OCI-LY7 (cell line): ENCODE measurements around the gene NME9.

Experiments
- CTCF ChIP-seq: fragments of 200-600 bp; sonication (generic); conservative IDR thresholded peaks from 2 replicates; pipeline ENCODE4 v1.5.1; 2014; ENCODE audit warnings: mild to moderate bottlenecking, antibody characterized with exemption, low read length, moderate library complexity, mixed read lengths
- EZH2phosphoT487 ChIP-seq: fragments of 200-600 bp; sonication (generic); IDR thresholded peaks from 2 replicates; pipeline ENCODE4 v1.6.1; 2018; ENCODE audit warnings: low read depth, borderline replicate concordance, mild to moderate bottlenecking, mixed run types, antibody characterized with exemption, low read length, moderate library complexity, mixed read lengths

- no peak for TF ChIP-seq CTCF
- TF ChIP-seq EZH2phosphoT487: no peak
Measured at GRCh38 chr3:138307899-138308298, 21.8 kb downstream of the NME9 start.
